PC-3 (cell line): ENCODE measurements around the gene TIAM2. TPM values are rescaled to one million over a fixed set of nuclear protein-coding genes. Genes with fewer than 3 reads are reported as not detected.

Source experiments
- ATAC-seq: fragments of 200-7000 bp; cut with Tn5 transposase; 2 replicates; pipeline ENCODE4 v1.9.1; 2020; ENCODE audit warnings: mild to moderate bottlenecking, moderate library complexity
- BruUV-seq: library from RNA; stranded (reverse); fragments of 400-500 nt; replicated peaks from 2 replicates; lab custom pipeline; 2021; lab: Mats Ljungman, UMichigan
- CTCF ChIA-PET: fragments of 300-600 bp; sonication (Branson Sonifier 250); formaldehyde crosslinking; loops from one replicate; lab custom pipeline; 2022; ENCODE audit warnings: antibody characterized with exemption; lab: Charles Lee
- POLR2A ChIA-PET: fragments of 300-600 bp; sonication (Branson Sonifier 250); formaldehyde crosslinking; loops from one replicate; lab custom pipeline; 2022; ENCODE audit warnings: antibody characterized with exemption; ENCODE audit not compliant: unreplicated experiment; lab: Charles Lee
- DNase-seq: peaks from one replicate; pipeline ENCODE4 v3.0.0-alpha.2; 2015
- H2AFZ ChIP-seq: fragments of 300-600 bp; sonication (generic); 2 replicates; pipeline ENCODE4 v1.6.0; 2016; ENCODE audit warnings: antibody characterized with exemption, low read length
- H3F3A ChIP-seq: fragments of 300-600 bp; sonication (generic); one replicate; pipeline ENCODE4 v1.6.0; 2017; ENCODE audit warnings: antibody characterized with exemption, low read length, control low read depth, mild to moderate bottlenecking; ENCODE audit not compliant: unreplicated experiment
- H3K27ac ChIP-seq: fragments of 300-600 bp; sonication (generic); 2 replicates; pipeline ENCODE4 v1.5.1; 2016; ENCODE audit warnings: mild to moderate bottlenecking, low read length
- H3K27me3 ChIP-seq: fragments of 300-600 bp; sonication (generic); 2 replicates; pipeline ENCODE4 v1.6.1; 2016; ENCODE audit warnings: low read length, mixed read lengths
- H3K36me3 ChIP-seq: fragments of 300-600 bp; sonication (generic); 2 replicates; pipeline ENCODE4 v1.6.1; 2016; ENCODE audit warnings: low read depth, mixed run types, low read length, mixed read lengths
- H3K4me1 ChIP-seq: fragments of 300-600 bp; sonication (generic); 2 replicates; pipeline ENCODE4 v1.5.1; 2016; ENCODE audit warnings: low read length; ENCODE audit not compliant: insufficient read depth
- H3K4me2 ChIP-seq: fragments of 300-600 bp; sonication (generic); 2 replicates; pipeline ENCODE4 v1.6.0; 2016; ENCODE audit warnings: low read length
- H3K4me3 ChIP-seq: fragments of 300-600 bp; sonication (generic); 2 replicates; pipeline ENCODE4 v1.5.1; 2016; ENCODE audit warnings: mild to moderate bottlenecking, low read length, mixed read lengths
- H3K79me2 ChIP-seq: fragments of 300-600 bp; sonication (generic); 2 replicates; pipeline ENCODE4 v1.6.1; 2017; ENCODE audit warnings: low read length, mixed read lengths
- H3K9ac ChIP-seq: fragments of 300-600 bp; sonication (generic); 2 replicates; pipeline ENCODE4 v1.6.0; 2016; ENCODE audit warnings: mild to moderate bottlenecking, low read length
- H3K9me2 ChIP-seq: fragments of 300-600 bp; sonication (generic); replicated peaks from 2 replicates; pipeline ENCODE4 v1.6.1; 2016; ENCODE audit warnings: mixed run types, low read length, mixed read lengths
- H3K9me3 ChIP-seq: fragments of 300-600 bp; sonication (generic); 2 replicates; pipeline ENCODE4 v1.6.1; 2016; ENCODE audit warnings: low read length, mixed read lengths
- H4K20me1 ChIP-seq: fragments of 300-600 bp; sonication (generic); 2 replicates; pipeline ENCODE4 v1.6.1; 2016; ENCODE audit warnings: low read length, mixed read lengths
- CTCF ChIP-seq: fragments of 300-600 bp; sonication (generic); conservative IDR thresholded peaks from 2 replicates; pipeline ENCODE4 v1.5.1; 2017; ENCODE audit warnings: antibody characterized with exemption, low read depth, mild to moderate bottlenecking, low read length
- EZH2 ChIP-seq: fragments of 300-600 bp; sonication (generic); IDR thresholded peaks from one replicate; pipeline ENCODE4 v1.6.1; 2017; ENCODE audit warnings: antibody characterized with exemption, mild to moderate bottlenecking, low read length; ENCODE audit not compliant: unreplicated experiment
- EZH2phosphoT487 ChIP-seq: fragments of 300-600 bp; sonication (generic); IDR thresholded peaks from 2 replicates; pipeline ENCODE4 v1.6.1; 2018; ENCODE audit warnings: mild to moderate bottlenecking, antibody characterized with exemption, low read length, borderline replicate concordance
- intact Hi-C: fragments of 100-400 bp; cut with micrococcal nuclease; formaldehyde crosslinking; loops from 2 replicates; pipeline ENCODE4 v1.9.0; 2023
- total RNA-seq: library from RNA; depleted of rRNA; stranded (reverse); fragments of >200 nt; gene quantifications from 2 replicates; pipeline ENCODE4 v1.2.3, GENCODE V29; 2014

Gene TIAM2
- total RNA-seq, 1 experiment from 2014 or later, result 4.5 TPM

DNA sequence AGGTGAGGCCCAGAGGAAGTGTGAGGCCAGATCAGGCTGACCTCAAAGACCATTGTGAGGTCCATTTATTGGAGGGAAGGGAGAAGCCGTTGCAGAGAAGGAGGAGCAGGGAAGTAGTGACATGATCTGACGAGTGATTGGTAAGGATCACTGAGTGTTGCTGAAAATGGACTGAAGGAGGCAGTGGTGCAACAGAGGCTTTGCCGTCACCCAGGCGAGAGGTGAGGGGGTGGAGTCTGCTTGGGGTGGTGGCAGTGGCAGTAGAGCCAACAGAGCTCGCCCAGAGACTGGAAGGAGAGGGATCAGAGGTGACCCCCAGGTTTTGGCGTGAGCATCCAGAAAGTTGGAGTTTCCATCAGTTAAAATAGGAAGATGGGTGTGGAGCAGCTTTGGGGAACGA, 200.8 kb downstream of the TIAM2 start:
- no peaks in the 10 kb centered on the region for H3F3A ChIP-seq
- H3K4me1 ChIP-seq, result peaks cover 1% of the 10 kb centered on the region
- CTCF ChIA-PET, result no interaction called here
- no peaks in the 10 kb centered on the region for H3K9me2 ChIP-seq
- H2AFZ ChIP-seq, result no peak overlapping the region
- no peak overlapping the region for H3K9ac ChIP-seq
- no peak overlapping the region for H3K4me3 ChIP-seq
- no peak for TF ChIP-seq EZH2
- no peak for TF ChIP-seq CTCF
- no peak for TF ChIP-seq EZH2phosphoT487
- H3K27ac ChIP-seq, result no peak overlapping the region
- DNase-seq, result no peak
- H3K36me3 ChIP-seq, result no peaks in the 10 kb centered on the region
- no peaks in the 10 kb centered on the region for H3K9me3 ChIP-seq
- H4K20me1 ChIP-seq, result no peaks in the 10 kb centered on the region
- H3K4me2 ChIP-seq, result no peak overlapping the region
- no peaks in the 10 kb centered on the region for H3K79me2 ChIP-seq
- no TSS peak for BruUV-seq
- intact Hi-C loops, result no loop called here
- POLR2A ChIA-PET, result no interaction called here
- H3K27me3 ChIP-seq, result no peaks in the 10 kb centered on the region
- ATAC-seq, result no peak

- Histone ChIP-seq H3K36me3 (no peaks in the 10 kb centered on the region), H3K27me3 (no peaks in the 10 kb centered on the region), H3K79me2 (no peaks in the 10 kb centered on the region), H3K27ac (no peak overlapping the region), H3K4me1 (peaks cover 10% of the 10 kb centered on the region), H4K20me1 (no peaks in the 10 kb centered on the region), H3K9ac (no peak overlapping the region), H3K4me3 (no peak overlapping the region), H3K4me2 (no peak overlapping the region), H2AFZ (no peak overlapping the region), H3K9me3 (no peaks in the 10 kb centered on the region), H3K9me2 (no peaks in the 10 kb centered on the region), H3F3A (no peaks in the 10 kb centered on the region)
- ATAC-seq (no peak), DNase-seq (no peak)
- intact Hi-C loops, result no loop called here
- POLR2A ChIA-PET, result no interaction called here
- no TSS peak for BruUV-seq
- CTCF ChIA-PET, result no interaction called here
- TF ChIP-seq CTCF, result no peak
- no peak for TF ChIP-seq EZH2phosphoT487
- TF ChIP-seq EZH2, result no peak
Observed at GRCh38 chr6:155196911-155197310, 201.8 kb downstream of the TIAM2 start.

- Histone ChIP-seq H3F3A (peaks cover 5% of the 10 kb centered on the region), H3K4me3 (no peak overlapping the region), H4K20me1 (no peaks in the 10 kb centered on the region), H3K27me3 (no peaks in the 10 kb centered on the region), H3K9me3 (no peaks in the 10 kb centered on the region), H3K79me2 (no peaks in the 10 kb centered on the region), H3K4me2 (no peak overlapping the region), H3K9ac (no peak overlapping the region), H3K27ac (no peak overlapping the region), H2AFZ (no peak overlapping the region), H3K9me2 (no peaks in the 10 kb centered on the region), H3K36me3 (no peaks in the 10 kb centered on the region), H3K4me1 (peaks cover 14% of the 10 kb centered on the region)
- no peak for TF ChIP-seq EZH2
- TF ChIP-seq EZH2phosphoT487, result no peak
- TF ChIP-seq CTCF, result no peak
- BruUV-seq, result no TSS peak
- intact Hi-C loops, result no loop called here
- ChIA-PET CTCF (no interaction called here), POLR2A (no interaction called here)
- no peak for DNase-seq
- ATAC-seq, result no peak
Observed at GRCh38 chr6:155197932-155198331, 202.8 kb downstream of the TIAM2 start.
